Stomach (tissue), 4 donors: Measurements from ENCODE around the gene ACOXL.

Experiments
- CTCF ChIP-seq, 7 experiments: fragments of 450-650 bp in 4 of 7; fragments of 200-600 bp in 3 of 7; sonication (generic) in 3 of 7; IDR thresholded peaks; one replicate each; pipeline ENCODE4 v1.5.1; 2016 to 2019; ENCODE audit warnings: antibody characterized with exemption in 7 of 7, control low read depth in 2 of 7, mild to moderate bottlenecking in 1 of 7
- POLR2A ChIP-seq, 4 donors: fragments of 450-650 bp; IDR thresholded peaks; one replicate each; pipeline ENCODE4 v1.6.1; 2016; ENCODE audit warnings: antibody characterized with exemption in 4 of 4, control low read depth in 2 of 4, mild to moderate bottlenecking in 1 of 4, moderate library complexity in 1 of 4
- POLR2AphosphoS5 ChIP-seq, 3 donors: sonication (generic); formaldehyde crosslinking; IDR thresholded peaks; one replicate each; pipeline ENCODE4 v1.6.1; 2016; ENCODE audit warnings: antibody characterized with exemption in 3 of 3

GRCh38 chr2:111128096-111128495, 395.7 kb downstream of the ACOXL start:
- TF ChIP-seq CTCF (IDR thresholded peaks at IDR 0.05) (no peak), POLR2A (IDR thresholded peaks at IDR 0.05) (no peak), POLR2AphosphoS5 (IDR thresholded peaks at IDR 0.05) (no peak)
